Esophagus squamous epithelium (tissue), 5 donors: ENCODE results near the gene CTXN2. TPM values are rescaled to one million over a fixed set of nuclear protein-coding genes. Genes with fewer than 3 reads are reported as not detected.

ENCODE experiments used
- DNase-seq: peaks from one replicate; lab custom pipeline; 2025; lab: John Stamatoyannopoulos, UW
- H3K27ac ChIP-seq, 4 donors: fragments of 200-600 bp; sonication (generic); one replicate each; pipeline ENCODE4 v1.5.1; 2016 to 2019; ENCODE audit warnings: mild to moderate bottlenecking in 1 of 4
- H3K27me3 ChIP-seq, 4 donors: fragments of 200-600 bp; sonication (generic); 1 replicate in 3 of 4; 2 replicates in 1 of 4; pipeline versions ENCODE4 v1.5.1 to v1.6.0; 2017 to 2021; ENCODE audit warnings: antibody characterized with exemption in 1 of 4
- H3K36me3 ChIP-seq, 3 donors: fragments of 200-600 bp; sonication (generic); one replicate each; pipeline ENCODE4 v1.5.1; 2016 to 2019
- H3K4me1 ChIP-seq, 3 donors: fragments of 200-600 bp; sonication (generic); one replicate each; pipeline ENCODE4 v1.5.1; 2017 to 2019
- H3K4me3 ChIP-seq, 4 donors: fragments of 200-600 bp; sonication (generic); 1 replicate in 3 of 4; 2 replicates in 1 of 4; pipeline ENCODE4 v1.5.1; 2016 to 2019; ENCODE audit warnings: mild to moderate bottlenecking in 2 of 4, moderate library complexity in 1 of 4
- H3K9me3 ChIP-seq, 3 donors: fragments of 200-600 bp; sonication (generic); one replicate each; pipeline ENCODE4 v1.5.1; 2016 to 2019
- POLR2A ChIP-seq, 4 donors: fragments of 450-650 bp; IDR thresholded peaks; one replicate each; pipeline ENCODE4 v1.6.1; 2017; ENCODE audit warnings: antibody characterized with exemption in 4 of 4, mild to moderate bottlenecking in 4 of 4, moderate library complexity in 3 of 4
- WGBS, 2 donors: methylation state at CpG; one replicate each; pipeline ENCODE4 v1.1.5; 2018; 5-methylcytosine and 5-hydroxymethylcytosine counted together
- intact Hi-C: fragments of 100-400 bp; cut with DNase I; formaldehyde crosslinking; loops from one replicate; pipeline ENCODE4 v1.15.0; 2022
- total RNA-seq, 4 donors: library from RNA; depleted of rRNA; stranded (reverse); fragments of >200 nt; gene quantifications; one replicate each; pipeline ENCODE4 v1.1.0, GENCODE V29; 2016
- TF ChIP-seq, protein P1 (sequence below), 6 experiments: fragments of 450-650 bp in 4 of 6; fragments of 200-600 bp in 2 of 6; sonication (generic) in 2 of 6; IDR thresholded peaks; one replicate each; pipeline ENCODE4 v1.5.1; 2016 to 2019; ENCODE audit warnings: antibody characterized with exemption in 6 of 6, mild to moderate bottlenecking in 4 of 6, moderate library complexity in 4 of 6
- donor health status: DM: yes; HTN: yes; CAD: no.

CTXN2 gene
- total RNA-seq, 4 donors from 2014 or later: not detected

GRCh38 chr15:48248414-48248813 is 56.9 kb downstream of the CTXN2 start:
- H3K27ac ChIP-seq: no peak overlapping the region
- no peak for DNase-seq
- 84 to 90% methylated on average over 5 of the region's 5 CpGs for WGBS, 2 donors
- H3K36me3 ChIP-seq: no peaks in the 10 kb centered on the region
- intact Hi-C loops: loop anchor here (5.0 kb wide), 1 partner anchor 1051 kb away; no protein-coding TSS in a partner anchor
- H3K4me3 ChIP-seq: no peak overlapping the region
- no peaks in the 10 kb centered on the region for H3K9me3 ChIP-seq
- no peaks in the 10 kb centered on the region for H3K4me1 ChIP-seq
- TF ChIP-seq POLR2A (IDR thresholded peaks at IDR 0.05): no peak
- TF ChIP-seq, protein P1, sequence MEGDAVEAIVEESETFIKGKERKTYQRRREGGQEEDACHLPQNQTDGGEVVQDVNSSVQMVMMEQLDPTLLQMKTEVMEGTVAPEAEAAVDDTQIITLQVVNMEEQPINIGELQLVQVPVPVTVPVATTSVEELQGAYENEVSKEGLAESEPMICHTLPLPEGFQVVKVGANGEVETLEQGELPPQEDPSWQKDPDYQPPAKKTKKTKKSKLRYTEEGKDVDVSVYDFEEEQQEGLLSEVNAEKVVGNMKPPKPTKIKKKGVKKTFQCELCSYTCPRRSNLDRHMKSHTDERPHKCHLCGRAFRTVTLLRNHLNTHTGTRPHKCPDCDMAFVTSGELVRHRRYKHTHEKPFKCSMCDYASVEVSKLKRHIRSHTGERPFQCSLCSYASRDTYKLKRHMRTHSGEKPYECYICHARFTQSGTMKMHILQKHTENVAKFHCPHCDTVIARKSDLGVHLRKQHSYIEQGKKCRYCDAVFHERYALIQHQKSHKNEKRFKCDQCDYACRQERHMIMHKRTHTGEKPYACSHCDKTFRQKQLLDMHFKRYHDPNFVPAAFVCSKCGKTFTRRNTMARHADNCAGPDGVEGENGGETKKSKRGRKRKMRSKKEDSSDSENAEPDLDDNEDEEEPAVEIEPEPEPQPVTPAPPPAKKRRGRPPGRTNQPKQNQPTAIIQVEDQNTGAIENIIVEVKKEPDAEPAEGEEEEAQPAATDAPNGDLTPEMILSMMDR (IDR thresholded peaks at IDR 0.05): no peak
- peaks cover 0 to 12% (median 0%) of the 10 kb centered on the region in 4 donors for H3K27me3 ChIP-seq

- Histone ChIP-seq H3K4me3 (no peak overlapping the region), H3K27me3 (peaks cover 0 to 11% (median 0%) of the 10 kb centered on the region in 4 donors), H3K27ac (no peak overlapping the region), H3K36me3 (no peaks in the 10 kb centered on the region), H3K9me3 (no peaks in the 10 kb centered on the region), H3K4me1 (no peaks in the 10 kb centered on the region)
- WGBS, 2 donors: 28 to 39% methylated on average over 6 of the region's 6 CpGs
- no peak for DNase-seq
- intact Hi-C loops: no loop called here
- TF ChIP-seq, protein P1 (IDR thresholded peaks at IDR 0.05): peak in 5 of 6 experiments; percentile 12 to 61 (median 48)
- TF ChIP-seq POLR2A (IDR thresholded peaks at IDR 0.05): no peak
These were observed 59.2 kb downstream of the CTXN2 start for GRCh38 chr15:48250640-48251076.

DNA sequence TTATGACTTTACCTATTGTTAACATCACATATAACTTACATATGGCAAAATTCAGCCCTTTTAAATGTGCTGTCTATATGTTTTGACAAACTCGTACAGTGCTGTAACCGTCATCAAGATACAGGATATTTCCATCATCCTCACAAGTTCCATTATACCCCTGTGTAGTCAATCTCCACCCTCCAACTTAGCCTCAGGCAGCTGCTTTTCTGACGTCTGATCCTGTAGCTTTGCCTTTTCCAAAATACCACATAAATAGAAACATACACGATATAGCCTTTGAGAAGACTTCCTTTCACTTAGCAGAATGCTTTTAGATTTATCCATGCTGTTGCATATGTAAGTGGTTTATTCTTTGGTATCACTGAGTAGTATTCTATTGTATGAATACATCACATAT is 61.7 kb downstream of the CTXN2 start:
- TF ChIP-seq POLR2A (IDR thresholded peaks at IDR 0.05): no peak
- TF ChIP-seq, protein P1 (IDR thresholded peaks at IDR 0.05): no peak
- no peak for DNase-seq
- no peak overlapping the region for H3K4me3 ChIP-seq
- H3K27ac ChIP-seq: no peak overlapping the region
- no peaks in the 10 kb centered on the region for H3K36me3 ChIP-seq
- peaks cover 0 to 20% (median 0%) of the 10 kb centered on the region in 4 donors for H3K27me3 ChIP-seq
- intact Hi-C loops: no loop called here
- H3K4me1 ChIP-seq: no peaks in the 10 kb centered on the region
- H3K9me3 ChIP-seq: no peaks in the 10 kb centered on the region
- 32 to 51% methylated on average over 4 of the region's 4 CpGs for WGBS, 2 donors

Other genes starting within 250 kb of the CTXN2 start
- gene SLC24A5, start 70.7 kb upstream of the CTXN2 start, total RNA-seq: not detected
- gene MYEF2, start 13.4 kb upstream of the CTXN2 start, total RNA-seq: 1 to 10 TPM in 1 of 4 donors, under 1 TPM in 2, not detected in 1; 0.62 to 4.4 (median 0.92) TPM
- not detected for gene SLC12A1, start 14.6 kb downstream of the CTXN2 start, total RNA-seq
- 10 to 100 TPM; 63.5 to 90.1 (median 75.7) TPM for gene DUT, start 139.8 kb downstream of the CTXN2 start, total RNA-seq